GM21423 (cell line): ENCODE results near the gene TECTA.

Source experiments
- ATAC-seq: cut with Tn5 transposase; IDR thresholded peaks from one replicate; pipeline ENCODE4 v1.9.1; 2021; ENCODE audit warnings: mild to moderate bottlenecking, moderate library complexity; ENCODE audit not compliant: unreplicated experiment

The TECTA gene

GRCh38 chr11:121122328-121122727 lies 21.3 kb downstream of the TECTA start:
- no peak for ATAC-seq

- ATAC-seq: no peak
Observed at GRCh38 chr11:121123496-121124069, 22.5 kb downstream of the TECTA start.

- ATAC-seq: no peak
Observed at GRCh38 chr11:121127809-121128208, 26.8 kb downstream of the TECTA start.

- no peak for ATAC-seq
Observed at GRCh38 chr11:121129362-121130340, 28.6 kb downstream of the TECTA start.

- no peak for ATAC-seq
Observed at GRCh38 chr11:121131656-121132055, 30.6 kb downstream of the TECTA start.

GRCh38 chr11:121132211-121132976 lies 31.4 kb downstream of the TECTA start:
- ATAC-seq: no peak

GRCh38 chr11:121134741-121135312 lies 33.8 kb downstream of the TECTA start:
- no peak for ATAC-seq

- no peak for ATAC-seq
Observed at GRCh38 chr11:121137005-121137404, 36.0 kb downstream of the TECTA start.

- ATAC-seq: no peak
Observed at GRCh38 chr11:121138259-121138658, 37.2 kb downstream of the TECTA start.

- no peak for ATAC-seq
Observed at GRCh38 chr11:121140369-121140768, 39.3 kb downstream of the TECTA start.

- ATAC-seq: no peak
Observed at GRCh38 chr11:121141066-121141465, 40.0 kb downstream of the TECTA start.

- no peak for ATAC-seq
Observed at GRCh38 chr11:121143921-121144320, 42.9 kb downstream of the TECTA start.

GRCh38 chr11:121144723-121145122 lies 43.7 kb downstream of the TECTA start:
- ATAC-seq: no peak

GRCh38 chr11:121145826-121146225 lies 44.8 kb downstream of the TECTA start:
- no peak for ATAC-seq

- no peak for ATAC-seq
Observed at GRCh38 chr11:121149116-121149515, 48.1 kb downstream of the TECTA start.

GRCh38 chr11:121151207-121151688 lies 50.2 kb downstream of the TECTA start:
- ATAC-seq: no peak

- no peak for ATAC-seq
Observed at GRCh38 chr11:121152764-121153163, 51.7 kb downstream of the TECTA start.

GRCh38 chr11:121153472-121153871 lies 52.4 kb downstream of the TECTA start:
- no peak for ATAC-seq

- ATAC-seq: no peak
Observed at GRCh38 chr11:121154486-121155314, 53.7 kb downstream of the TECTA start.

- ATAC-seq: no peak
Observed at GRCh38 chr11:121157756-121158155, 56.7 kb downstream of the TECTA start.
